HG03064 (cell line): ENCODE measurements around the gene COTL1.
"Not testable (repeated sequence)": the region's sequence is repeated elsewhere in the genome, so short reads cannot be mapped to it uniquely, and the experiment has no call there.

Source experiments
- ATAC-seq: cut with Tn5 transposase; IDR thresholded peaks from one replicate; pipeline ENCODE4 v1.9.1; 2021; ENCODE audit warnings: low read depth; ENCODE audit not compliant: unreplicated experiment

Gene COTL1

DNA sequence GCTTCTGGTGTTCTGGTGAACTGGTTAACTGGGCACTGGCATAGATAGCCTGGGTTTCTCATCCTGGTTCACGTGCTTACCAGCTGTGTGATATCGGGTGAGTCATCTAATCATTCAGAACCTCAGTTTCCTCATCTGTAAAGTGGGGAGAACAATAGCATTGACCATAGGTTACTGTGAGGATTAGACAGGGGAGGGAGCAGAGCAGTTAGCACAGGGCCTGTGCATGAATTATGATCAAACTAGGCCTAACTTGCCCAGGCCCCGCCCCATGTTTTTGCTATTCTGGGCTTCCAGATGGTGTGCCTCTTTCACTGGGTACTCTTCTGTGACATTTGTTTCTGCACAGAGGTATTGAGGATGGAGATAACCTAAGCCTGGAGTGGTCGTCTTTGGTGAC lies 25.8 kb upstream of the COTL1 start:
- ATAC-seq, result no peak

DNA sequence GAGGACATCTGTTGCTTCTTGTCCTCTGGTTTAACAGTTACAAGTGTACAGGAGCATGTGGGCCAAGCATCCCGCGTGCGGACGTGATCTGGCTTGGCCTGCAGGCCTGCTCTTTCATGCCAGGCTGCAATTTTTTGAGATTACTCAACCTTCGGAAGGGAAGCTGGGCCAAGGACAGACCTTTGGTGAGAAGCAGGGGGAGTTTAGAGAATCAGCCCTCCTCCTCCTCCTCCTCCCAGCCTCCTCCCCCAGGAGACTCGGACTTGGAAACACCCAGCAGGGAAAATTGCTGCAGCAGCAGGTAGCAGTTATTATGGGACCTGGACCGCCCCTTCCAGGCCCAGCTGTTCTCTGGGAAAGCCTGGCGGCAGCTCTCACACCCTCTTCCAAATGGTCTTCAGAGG lies 25.3 kb upstream of the COTL1 start:
- no peak for ATAC-seq

- ATAC-seq, result no peak
Observed at GRCh38 chr16:84641643-84642358, 23.9 kb upstream of the COTL1 start.

- ATAC-seq, result no peak
Observed at GRCh38 chr16:84640145-84640544, 22.3 kb upstream of the COTL1 start.

GRCh38 chr16:84638231-84638806 lies 20.4 kb upstream of the COTL1 start:
- no peak for ATAC-seq

- no peak for ATAC-seq
Observed at GRCh38 chr16:84637709-84638108, 19.8 kb upstream of the COTL1 start.

DNA sequence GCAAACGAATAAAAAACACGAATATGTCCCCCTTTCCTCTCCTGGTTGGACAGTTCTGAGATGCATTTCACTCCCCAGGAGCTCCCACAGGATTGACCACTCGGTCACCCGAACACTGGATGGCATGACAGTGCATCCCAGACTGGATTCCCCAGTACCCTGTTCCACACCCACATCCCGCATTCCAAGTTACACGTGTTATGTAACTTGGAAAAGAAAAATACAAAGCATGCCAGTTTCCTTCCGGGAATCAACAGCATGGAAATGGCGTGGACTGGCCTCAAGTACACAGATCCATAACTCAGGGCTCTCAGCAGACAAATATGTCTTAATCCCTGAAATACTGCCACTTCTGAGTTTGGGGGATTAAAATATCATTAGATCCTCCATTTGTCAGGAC lies 17.8 kb upstream of the COTL1 start:
- ATAC-seq, result no peak

- ATAC-seq, result no peak
Observed at GRCh38 chr16:84633622-84634021, 15.7 kb upstream of the COTL1 start.

GRCh38 chr16:84632862-84633261 lies 15.0 kb upstream of the COTL1 start:
- not testable (repeated sequence) for ATAC-seq

- ATAC-seq, result no peak
Observed at GRCh38 chr16:84631886-84632285, 14.0 kb upstream of the COTL1 start.

DNA sequence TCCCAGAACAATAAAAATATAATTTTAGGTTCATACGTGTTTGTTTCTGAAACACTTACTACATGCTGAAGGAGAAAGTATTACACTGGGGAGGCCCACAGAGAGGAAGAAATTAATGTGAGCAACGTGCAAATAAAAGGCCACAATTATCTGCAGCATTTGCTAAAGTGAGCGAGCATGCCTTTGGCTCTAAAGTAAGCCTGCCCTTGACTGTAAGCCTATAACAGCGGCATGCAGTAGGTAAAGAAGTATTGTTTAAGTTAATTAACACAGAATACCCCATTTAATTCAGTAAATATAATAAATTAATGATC lies 13.2 kb upstream of the COTL1 start:
- ATAC-seq, result no peak

- no peak for ATAC-seq
Observed at GRCh38 chr16:84630446-84631152, 12.7 kb upstream of the COTL1 start.

GRCh38 chr16:84630009-84630408 lies 12.1 kb upstream of the COTL1 start:
- no peak for ATAC-seq

DNA sequence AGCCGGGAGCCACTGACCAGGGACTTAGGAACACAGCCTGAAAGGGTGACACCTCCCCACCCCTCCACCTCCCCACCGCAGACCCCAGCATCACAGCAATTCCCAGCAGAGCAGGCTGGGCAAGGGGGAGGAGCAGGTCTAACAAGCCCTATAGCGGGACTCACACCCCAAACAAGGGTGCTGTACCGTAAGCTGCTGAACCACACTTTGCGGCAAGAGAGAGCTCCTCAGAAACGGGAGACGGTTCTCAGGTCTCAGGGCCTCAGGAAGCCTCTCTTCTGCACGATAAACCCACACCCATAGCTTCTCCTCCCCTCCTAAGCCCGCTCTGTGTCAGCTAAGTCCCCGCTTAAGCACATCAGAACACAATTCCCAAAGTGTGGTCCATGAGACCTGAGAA lies 11.7 kb upstream of the COTL1 start:
- no peak for ATAC-seq

DNA sequence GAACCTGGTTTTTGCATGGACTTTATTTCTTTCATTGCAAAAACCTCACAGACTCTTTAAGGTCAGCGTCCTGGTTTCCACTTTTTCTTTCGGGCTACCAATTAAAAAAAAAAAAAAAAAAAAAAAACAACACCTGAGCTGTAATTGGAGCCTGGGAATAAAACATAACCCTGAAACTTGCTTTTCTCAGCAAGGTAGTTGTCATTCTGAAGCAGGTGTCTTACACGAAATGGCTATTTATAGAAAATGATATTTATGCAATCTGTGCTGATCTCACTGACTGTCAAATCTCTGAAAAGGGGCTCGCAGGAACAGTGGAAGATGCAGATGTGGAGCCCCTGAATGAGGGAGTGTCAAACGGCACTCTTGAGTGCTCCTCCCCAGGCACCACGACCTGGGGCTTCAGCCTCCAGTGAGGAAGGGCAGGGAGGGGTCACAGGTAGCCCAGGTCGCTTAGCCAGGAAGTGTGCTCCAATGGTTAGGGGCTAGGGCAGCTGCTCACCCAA lies 10.4 kb upstream of the COTL1 start:
- ATAC-seq, result no peak

DNA sequence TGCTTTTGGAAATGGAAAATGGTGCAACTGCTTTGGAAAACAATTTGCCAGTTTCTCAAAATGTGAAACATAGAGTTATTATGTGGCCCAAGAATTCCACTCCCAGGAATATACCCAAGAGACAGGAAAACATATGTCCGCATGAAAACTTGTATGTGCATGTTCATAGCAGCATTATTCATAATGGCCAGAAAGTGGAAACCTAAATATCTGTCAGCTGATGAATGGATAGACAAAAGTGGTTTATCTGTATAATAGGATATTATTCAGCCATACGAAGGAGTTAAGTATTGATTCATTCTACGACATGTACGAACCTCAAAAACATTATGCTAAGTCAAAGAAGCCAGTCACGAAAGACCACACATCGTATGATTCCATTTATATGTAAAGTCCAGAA lies 7.7 kb upstream of the COTL1 start:
- no peak for ATAC-seq

- ATAC-seq, result not testable (repeated sequence)
Observed at GRCh38 chr16:84620913-84621312, 3.0 kb upstream of the COTL1 start.

- no peak for ATAC-seq
Observed at GRCh38 chr16:84618581-84619460, 943 bp upstream of the COTL1 start.

DNA sequence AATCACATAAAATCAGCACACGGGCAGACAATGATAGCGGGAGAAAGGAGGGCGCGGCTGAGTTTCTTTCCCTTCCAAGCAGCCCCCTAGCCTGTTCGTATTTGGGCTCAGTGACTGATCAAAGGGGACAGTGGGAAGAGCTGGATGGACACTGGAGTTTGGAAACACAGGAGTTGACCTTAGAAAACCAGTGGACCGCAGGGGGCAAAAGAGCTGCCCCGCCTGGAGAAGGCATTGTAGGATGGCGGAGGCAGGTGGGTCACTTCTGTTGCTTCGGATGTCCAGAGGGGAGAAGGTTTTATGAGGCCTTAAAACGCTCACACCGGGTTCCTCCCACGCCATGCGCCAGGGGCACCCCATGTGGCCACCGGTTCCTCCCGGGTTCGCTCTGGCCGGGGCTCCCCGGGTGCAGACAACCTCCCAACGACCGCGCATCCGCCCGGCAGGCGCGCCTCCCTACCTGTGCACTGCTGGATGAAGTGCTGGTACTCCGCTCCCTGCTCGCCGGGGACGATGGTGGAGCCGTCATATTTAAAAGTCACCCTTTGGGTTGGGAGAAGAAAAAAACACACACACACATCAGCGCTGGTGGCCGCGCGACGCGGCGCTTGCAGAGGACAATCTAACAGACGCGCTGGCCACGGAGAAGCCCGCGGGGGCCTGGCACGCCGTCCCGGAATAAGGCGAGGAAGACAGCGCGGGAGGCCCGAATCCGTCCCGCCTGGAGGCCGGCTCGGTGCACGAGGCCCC lies 662 bp downstream of the COTL1 start:
- ATAC-seq, result peak; percentile 29

GRCh38 chr16:84616515-84616914 lies 1.4 kb downstream of the COTL1 start:
- ATAC-seq, result no peak
